Panc1 (cell line): Measurements from ENCODE around the gene PPP1R16B. TPM values are rescaled to one million over a fixed set of nuclear protein-coding genes. Genes with fewer than 3 reads are reported as not detected.

ENCODE experiments used
- ATAC-seq: fragments of 200-7000 bp; cut with Tn5 transposase; 2 replicates; pipeline ENCODE4 v1.9.1; 2020; ENCODE audit warnings: mild to moderate bottlenecking, moderate library complexity
- BruUV-seq: library from RNA; stranded (reverse); fragments of 400-500 nt; replicated peaks from 2 replicates; lab custom pipeline; 2021; lab: Mats Ljungman, UMichigan
- CTCF ChIA-PET: fragments of 300-600 bp; sonication (Branson Sonifier 250); formaldehyde crosslinking; loops from one replicate; lab custom pipeline; 2022; ENCODE audit warnings: antibody characterized with exemption; lab: Charles Lee
- POLR2A ChIA-PET: fragments of 300-600 bp; sonication (Branson Sonifier 250); formaldehyde crosslinking; loops from one replicate; lab custom pipeline; 2022; ENCODE audit warnings: antibody characterized with exemption; lab: Charles Lee
- DNase-seq: peaks from one replicate; pipeline ENCODE4 v3.0.0-alpha.2; 2010; ENCODE audit warnings: low read depth, low spot score
- H3K27ac ChIP-seq: 2 replicates; pipeline ENCODE4 v1.5.1; 2011; ENCODE audit warnings: mild to moderate bottlenecking, low read length, inconsistent platforms
- H3K27me3 ChIP-seq: fragments of 200-500 bp; sonication (Bioruptor generic); 2 replicates; pipeline ENCODE4 v1.6.0; 2014; ENCODE audit warnings: low read length, inconsistent platforms; ENCODE audit not compliant: control insufficient read depth, insufficient read depth
- H3K36me3 ChIP-seq: fragments of 200-500 bp; sonication (Bioruptor generic); 2 replicates; pipeline ENCODE4 v1.5.1; 2014; ENCODE audit warnings: inconsistent platforms, mild to moderate bottlenecking, low read length, moderate library complexity; ENCODE audit not compliant: control insufficient read depth, insufficient read depth
- H3K4me1 ChIP-seq: 2 replicates; pipeline ENCODE4 v1.5.1; 2011; ENCODE audit warnings: inconsistent platforms, mild to moderate bottlenecking, low read length, moderate library complexity; ENCODE audit not compliant: control insufficient read depth, insufficient read depth
- H3K4me3 ChIP-seq, 2 experiments: 2 replicates each; pipeline ENCODE4 v1.5.1; 2011 to 2012; ENCODE audit warnings: low read depth in 2 of 2, low read length in 2 of 2, mild to moderate bottlenecking in 2 of 2, inconsistent platforms in 1 of 2, moderate library complexity in 1 of 2
- H3K9me3 ChIP-seq: fragments of 200-500 bp; sonication (Bioruptor generic); 2 replicates; pipeline ENCODE4 v1.5.1; 2014; ENCODE audit warnings: low read depth, mild to moderate bottlenecking, inconsistent platforms, low read length, moderate library complexity; ENCODE audit not compliant: control insufficient read depth, insufficient read depth
- CTCF ChIP-seq: fragments of 450-650 bp; IDR thresholded peaks from 2 replicates; pipeline ENCODE4 v1.5.1; 2017; ENCODE audit warnings: mild to moderate bottlenecking
- POLR2AphosphoS5 ChIP-seq: IDR thresholded peaks from 2 replicates; pipeline ENCODE4 v1.6.1; 2012; ENCODE audit warnings: mild to moderate bottlenecking, low read depth, low read length, moderate library complexity
- REST ChIP-seq, 2 experiments: IDR thresholded peaks; 2 replicates each; pipeline ENCODE4 v1.6.1; 2011 to 2012; ENCODE audit warnings: low read depth in 2 of 2, control low read depth in 1 of 2, low read length in 1 of 2, mild to moderate bottlenecking in 1 of 2, moderate library complexity in 1 of 2; ENCODE audit not compliant: insufficient read depth in 1 of 2
- SIN3A ChIP-seq: IDR thresholded peaks from 2 replicates; pipeline ENCODE4 v1.6.1; 2012; ENCODE audit warnings: low read depth, mild to moderate bottlenecking, low read length, moderate library complexity, borderline replicate concordance; ENCODE audit not compliant: insufficient read depth
- TCF7L2 ChIP-seq: IDR thresholded peaks from 2 replicates; pipeline ENCODE4 v1.6.1; 2011; ENCODE audit warnings: mild to moderate bottlenecking, low read depth, low read length, inconsistent platforms
- in situ Hi-C: cut with HindIII; loops from 2 replicates; pipeline ENCODE4 v1.10.0; 2016; ENCODE audit warnings: low sequenced_read_pairs, low pct_unique_long_range_greater_than_20kb
- intact Hi-C: fragments of 100-400 bp; cut with micrococcal nuclease; formaldehyde crosslinking; loops from one replicate; pipeline ENCODE4 v1.10.0; 2022; ENCODE audit not compliant: unreplicated experiment
- total RNA-seq: library from RNA; stranded (reverse); gene quantifications from one replicate; pipeline ENCODE4 v1.2.1, GENCODE V29; 2021; ENCODE audit not compliant: unreplicated experiment

PPP1R16B gene
- total RNA-seq, 1 experiment from 2014 or later, result 0.92 TPM

- in situ Hi-C loops, result no loop called here
- ATAC-seq (no peak), DNase-seq (no peak)
- intact Hi-C loops, result no loop called here
- no peak for TF ChIP-seq POLR2AphosphoS5
- no peak for TF ChIP-seq REST (IDR thresholded peaks at IDR 0.05; ENCODE audit: insufficient read depth in 1 of 2, low read depth in 2 of 2, low read length in 1 of 2)
- no peaks in the 10 kb centered on the region for H3K36me3 ChIP-seq
- ChIA-PET CTCF (no interaction called here), POLR2A (interaction anchor here (0.6 kb wide), 1 partner anchor 211 kb away, joined by 4 read pairs; no protein-coding TSS in a partner anchor)
- H3K4me1 ChIP-seq, result no peaks in the 10 kb centered on the region
- no TSS peak for BruUV-seq
- H3K4me3 ChIP-seq, result no peak overlapping the region
- no peaks in the 10 kb centered on the region for H3K9me3 ChIP-seq
- no peak overlapping the region for H3K27ac ChIP-seq
- H3K27me3 ChIP-seq, result no peaks in the 10 kb centered on the region
These were observed 51.1 kb downstream of the PPP1R16B start for GRCh38 chr20:38856570-38856969.

- Histone ChIP-seq H3K4me3 (no peak overlapping the region), H3K27ac (no peak overlapping the region), H3K27me3 (no peaks in the 10 kb centered on the region), H3K9me3 (no peaks in the 10 kb centered on the region), H3K36me3 (no peaks in the 10 kb centered on the region), H3K4me1 (no peaks in the 10 kb centered on the region)
- POLR2A ChIA-PET, result no interaction called here
- BruUV-seq, result no TSS peak
- in situ Hi-C loops (no loop called here), intact Hi-C loops (no loop called here)
- ATAC-seq (no peak), DNase-seq (no peak)
- CTCF ChIA-PET, result no interaction called here
- TF ChIP-seq SIN3A (no peak), TCF7L2 (no peak), POLR2AphosphoS5 (no peak), REST (IDR thresholded peaks at IDR 0.05; ENCODE audit: insufficient read depth in 1 of 2, low read depth in 2 of 2, low read length in 1 of 2) (no peak), CTCF (no peak)
These were observed 52.2 kb downstream of the PPP1R16B start for GRCh38 chr20:38857703-38858102.
